Renal cortical epithelial cell (primary cell): ENCODE data around the gene LILRA5. TPM values are rescaled to one million over a fixed set of nuclear protein-coding genes. Genes with fewer than 3 reads are reported as not detected.
"Not testable (repeated sequence)": the region's sequence is repeated elsewhere in the genome, so short reads cannot be mapped to it uniquely, and the experiment has no call there.

Source experiments
- DNase-seq: peaks from one replicate; pipeline ENCODE4 v3.0.0-alpha.2; 2011; ENCODE audit warnings: low read depth
- total RNA-seq: library from RNA; depleted of rRNA; stranded (reverse); fragments of >200 nt; gene quantifications from 2 replicates; pipeline ENCODE4 v1.2.3, GENCODE V29; 2014

Gene LILRA5
- total RNA-seq, 1 donor from 2014 or later = not detected

DNA sequence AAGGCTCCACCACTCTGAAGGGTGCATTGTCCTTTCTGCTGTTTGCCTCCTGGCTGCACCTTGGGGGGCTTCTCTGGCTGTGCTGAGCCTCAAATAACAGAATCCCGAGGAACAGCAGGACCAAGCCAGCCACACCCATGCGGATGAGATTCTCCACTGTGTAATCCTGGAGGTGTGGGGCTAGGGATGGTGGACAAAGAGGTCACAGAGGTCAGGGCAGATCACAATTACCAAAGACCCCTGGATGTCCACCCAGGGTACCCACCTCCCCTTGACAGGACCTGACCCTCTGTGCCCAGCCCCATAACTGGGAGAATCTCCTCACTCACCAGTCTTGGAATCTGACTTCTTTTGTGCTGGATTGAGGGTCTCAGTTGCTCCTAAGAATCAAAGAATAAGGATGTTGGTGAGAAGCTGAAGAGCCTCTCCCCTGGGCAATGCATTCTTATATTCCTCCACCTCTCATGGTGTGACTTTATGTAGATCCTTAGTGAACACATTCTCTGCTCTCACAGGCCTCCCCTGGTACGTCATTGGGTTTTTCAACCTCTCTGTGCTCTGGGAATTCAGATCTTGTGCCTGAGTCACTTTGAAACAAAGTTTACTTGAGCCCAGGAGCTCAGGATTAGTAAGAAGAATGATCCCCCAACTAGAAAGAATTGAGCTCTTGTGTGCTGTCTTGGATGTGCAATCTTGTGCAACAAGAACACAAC, 20.8 kb upstream of the LILRA5 start:
- DNase-seq = no peak

DNA sequence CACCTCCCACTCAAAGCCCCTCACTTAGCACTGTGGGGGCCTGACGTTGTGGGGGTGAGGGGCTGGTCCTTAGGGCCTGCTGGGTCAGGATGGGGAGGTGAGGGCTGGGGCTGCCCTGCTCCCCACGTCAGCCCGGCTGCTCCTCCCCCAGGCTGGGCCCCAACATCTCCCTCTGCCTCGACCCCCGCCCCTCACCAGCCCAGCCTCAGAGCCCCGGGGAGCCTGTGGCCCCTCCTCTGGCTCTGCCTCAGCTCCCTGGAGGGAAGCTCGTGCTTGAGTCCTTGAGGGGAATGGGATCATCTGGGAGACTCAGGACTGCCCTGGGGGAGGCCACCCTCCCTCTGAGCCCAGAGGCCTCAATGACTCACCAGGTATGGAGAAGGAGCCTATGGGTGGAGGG, 19.2 kb upstream of the LILRA5 start:
- DNase-seq = no peak

DNA sequence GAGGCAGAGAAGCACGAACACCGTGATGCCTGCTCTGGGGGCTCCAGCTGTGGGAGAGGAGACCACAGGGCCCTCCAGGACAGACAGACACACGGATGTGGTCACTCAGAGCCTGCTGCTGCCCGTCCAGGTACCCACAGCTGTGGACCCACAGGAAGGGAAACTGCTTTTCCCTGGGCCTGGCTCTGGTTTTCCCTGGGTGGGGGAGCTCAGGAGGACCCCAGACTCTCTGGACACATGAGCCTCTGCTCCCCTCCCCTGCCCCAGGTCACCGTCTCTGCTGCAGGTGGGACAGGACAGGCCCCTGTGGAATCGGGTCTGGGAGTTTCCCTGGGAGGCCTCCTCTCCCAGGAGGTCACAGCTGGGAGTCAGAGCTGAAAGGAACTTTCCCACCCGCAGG, 18.7 kb upstream of the LILRA5 start:
- no peak for DNase-seq

DNA sequence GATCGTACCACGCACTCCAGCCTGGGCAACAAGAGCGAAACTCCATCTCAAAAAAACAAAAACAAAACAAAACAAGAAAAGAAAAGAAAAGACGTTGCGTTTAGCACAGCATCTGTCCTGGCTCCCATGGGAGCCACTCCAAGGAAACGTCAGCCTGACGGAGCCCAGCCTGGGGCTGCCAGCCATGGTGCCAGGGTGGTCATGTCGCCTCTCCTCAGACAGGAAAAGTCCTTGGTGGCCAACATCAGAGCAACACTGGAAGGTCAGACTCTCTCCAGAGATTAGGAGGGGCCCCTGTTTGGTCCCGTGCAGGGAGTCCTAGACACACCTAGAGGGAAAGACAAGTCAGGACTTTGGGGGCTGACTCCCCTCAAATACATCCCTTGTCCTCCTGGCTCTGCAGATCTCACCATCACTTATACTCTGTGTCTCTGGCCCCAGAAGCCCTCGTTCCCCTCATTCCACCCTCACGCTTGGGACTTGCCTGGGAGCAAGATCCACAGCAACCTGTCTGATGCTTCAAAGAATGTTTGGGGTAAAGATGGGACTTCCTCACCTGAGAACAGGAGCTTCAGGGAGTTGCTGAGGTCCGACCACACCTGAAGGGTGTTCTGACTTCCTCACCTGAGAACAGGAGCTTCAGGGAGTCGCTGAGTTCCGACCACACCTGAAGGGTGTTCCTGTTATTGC, 16.7 kb upstream of the LILRA5 start:
- no peak for DNase-seq

DNA sequence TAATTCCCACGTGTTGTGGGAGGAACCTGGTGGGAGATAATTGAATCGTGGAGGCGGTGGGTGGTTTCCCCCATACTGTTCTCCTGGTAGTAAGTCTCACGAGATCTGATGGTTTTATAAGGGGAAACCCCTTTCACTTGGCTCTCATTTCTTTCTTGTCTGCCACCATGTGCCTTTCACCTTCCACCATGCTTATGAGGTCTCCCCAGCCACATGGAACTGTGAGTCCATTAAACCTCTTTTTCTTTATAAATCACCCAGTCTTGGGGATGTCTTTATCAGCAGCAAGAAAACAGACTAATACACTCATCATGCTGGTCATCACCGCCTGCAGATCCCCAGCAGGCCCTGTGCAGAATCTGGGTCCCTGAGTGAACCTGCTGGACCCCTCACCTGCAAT, 15.8 kb upstream of the LILRA5 start:
- not testable (repeated sequence) for DNase-seq

DNA sequence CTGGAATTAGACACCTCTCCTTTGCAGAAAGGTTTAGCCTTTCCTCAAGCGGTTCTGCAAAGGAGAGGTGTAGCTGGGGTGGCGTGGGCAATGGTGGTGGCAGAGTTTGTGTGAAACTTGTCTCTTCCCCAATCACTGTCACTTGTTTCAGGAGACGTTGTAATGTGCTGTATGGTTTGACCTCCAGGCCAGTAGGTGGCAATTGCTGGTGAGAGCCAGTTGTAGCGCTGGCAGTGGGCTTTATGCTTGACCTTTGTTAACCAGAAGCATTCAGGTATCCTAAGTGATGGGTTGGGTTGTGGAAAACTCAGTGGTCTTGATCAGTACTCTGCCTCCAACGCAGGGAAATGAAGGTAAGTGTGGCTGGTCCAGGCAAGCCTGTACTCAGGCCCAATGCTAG, 12.7 kb upstream of the LILRA5 start:
- DNase-seq = no peak

DNA sequence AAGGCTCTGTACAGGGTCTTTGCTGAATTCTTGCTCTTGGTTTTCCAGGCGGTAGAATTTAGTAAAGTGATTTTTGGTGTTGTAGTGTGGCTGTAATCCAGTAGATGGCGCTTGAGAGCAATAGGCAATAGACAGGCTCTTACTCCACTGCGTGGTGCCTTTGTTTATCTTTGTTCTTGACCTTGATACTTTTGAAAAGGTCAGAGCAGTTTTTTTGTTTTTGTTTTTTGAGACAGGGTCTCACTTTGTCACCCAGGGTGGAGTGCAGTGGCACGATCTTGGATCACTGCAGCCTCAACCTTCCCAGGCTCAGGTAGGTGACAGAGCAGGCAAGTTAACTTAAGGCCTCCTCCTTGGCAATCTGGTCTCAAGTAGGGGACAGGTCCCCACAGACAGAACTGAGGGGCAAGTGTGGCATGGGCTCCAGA, 12.2 kb upstream of the LILRA5 start:
- peak; percentile 5 for DNase-seq

DNA sequence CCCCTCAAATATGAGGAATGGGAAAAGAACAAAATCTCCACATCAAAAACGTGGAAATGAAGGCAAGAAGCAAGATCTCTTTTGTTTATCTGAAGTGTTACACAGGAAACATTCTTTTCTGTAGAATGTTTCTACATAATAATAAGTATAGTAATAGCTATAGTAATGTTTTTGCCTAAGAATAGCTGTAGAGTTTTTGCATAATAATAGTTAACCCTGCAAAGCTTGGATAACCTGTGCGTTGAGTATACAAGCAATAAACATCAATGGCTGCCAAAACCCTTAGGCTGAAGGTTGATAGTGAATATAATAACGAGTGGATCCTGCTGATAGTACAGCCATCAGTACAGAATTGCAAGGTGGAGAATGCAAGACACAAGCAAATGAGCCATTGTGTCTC, 11.1 kb upstream of the LILRA5 start:
- DNase-seq = no peak

DNA sequence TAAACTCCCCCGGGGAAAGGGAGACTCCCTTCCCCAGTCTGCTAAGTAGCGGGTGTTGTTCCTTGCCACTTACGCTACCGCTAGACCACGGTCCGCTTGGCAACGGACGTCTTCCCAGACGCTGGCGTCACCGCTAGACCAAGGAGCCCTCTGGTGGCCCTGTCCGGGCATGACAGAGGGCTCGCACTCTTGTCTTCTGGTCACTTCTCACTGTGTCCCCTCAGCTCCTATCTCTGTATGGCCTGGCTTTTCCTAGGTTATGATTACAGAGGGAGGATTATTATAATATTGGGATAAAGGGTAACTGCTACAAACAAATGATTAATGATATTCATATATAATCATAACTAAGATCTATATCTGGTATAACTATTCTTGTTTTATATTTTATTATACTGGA, 10.0 kb upstream of the LILRA5 start:
- not testable (repeated sequence) for DNase-seq

DNA sequence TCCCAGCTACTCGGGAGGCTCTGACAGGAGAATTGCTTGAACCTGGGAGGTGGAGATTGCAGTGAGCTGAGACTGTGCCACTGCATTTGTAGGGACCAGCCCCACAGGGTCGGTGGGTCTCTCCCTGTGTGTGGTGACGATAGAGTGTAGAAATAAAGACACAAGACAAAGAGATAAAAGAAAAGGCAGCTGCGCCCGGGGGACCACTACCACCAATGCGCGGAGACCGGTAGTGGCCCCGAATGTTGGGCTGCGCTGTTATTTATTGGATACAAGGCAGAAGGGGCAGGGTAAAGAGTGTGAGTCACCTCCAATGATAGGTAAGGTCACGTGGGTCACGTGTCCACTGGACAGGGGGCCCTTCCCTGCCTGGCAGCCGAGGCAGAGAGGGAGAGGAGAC, 9.3 kb upstream of the LILRA5 start:
- DNase-seq = not testable (repeated sequence)

DNA sequence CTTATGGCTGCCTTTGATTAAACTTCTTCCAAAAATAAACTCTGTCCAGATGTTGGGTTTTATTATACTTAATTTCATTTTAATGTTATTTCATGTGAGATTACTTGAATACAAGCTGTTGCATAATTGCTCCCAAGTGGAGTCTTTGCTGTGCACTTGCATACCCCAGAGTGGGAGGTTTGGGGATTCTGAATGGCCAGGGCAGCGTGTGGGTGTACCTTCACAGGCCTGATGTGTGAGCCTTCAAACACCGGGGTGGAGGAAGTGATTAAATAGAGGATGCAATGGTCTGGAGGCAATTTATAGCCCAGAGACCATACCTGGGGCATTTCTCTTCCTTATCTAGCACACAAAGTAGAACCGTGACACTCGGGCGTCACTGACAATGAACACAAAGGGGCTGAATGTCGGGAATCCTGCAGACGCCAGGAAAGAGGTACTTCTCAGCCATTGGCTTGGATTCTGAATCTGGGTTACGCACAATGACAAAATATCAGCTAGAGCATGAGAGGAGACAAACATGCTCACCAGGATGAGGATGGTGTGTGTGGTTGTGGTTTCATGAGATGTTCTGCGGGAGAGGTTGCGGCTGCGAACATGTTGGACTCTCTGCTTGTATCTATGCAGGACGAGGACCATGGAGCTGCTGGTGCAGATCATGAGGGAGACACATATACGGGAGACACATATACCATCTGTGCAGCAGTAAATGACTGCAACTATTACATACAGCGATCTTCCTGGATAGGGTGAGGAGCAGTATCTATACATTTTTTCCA, 7.1 kb upstream of the LILRA5 start:
- DNase-seq = no peak

DNA sequence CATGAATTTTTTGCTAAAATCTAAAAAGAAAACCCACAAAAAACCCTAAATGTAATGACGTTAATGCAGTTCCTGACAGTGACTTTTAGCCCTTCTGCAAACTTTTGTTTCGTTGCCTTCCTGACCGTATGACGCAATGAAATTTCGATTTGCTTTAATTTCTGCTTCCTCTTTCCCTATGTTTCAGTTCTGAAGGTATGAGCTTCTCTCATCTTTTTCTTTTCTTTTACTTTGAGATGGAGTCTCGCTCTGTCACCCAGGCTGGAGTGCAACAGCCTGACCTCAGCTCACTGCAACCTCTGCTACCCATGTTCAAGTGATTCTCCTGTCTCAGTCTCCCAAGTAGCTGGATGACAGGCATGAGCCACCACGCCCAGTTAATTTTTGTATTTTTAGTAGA, 6.1 kb upstream of the LILRA5 start:
- DNase-seq = no peak

DNA sequence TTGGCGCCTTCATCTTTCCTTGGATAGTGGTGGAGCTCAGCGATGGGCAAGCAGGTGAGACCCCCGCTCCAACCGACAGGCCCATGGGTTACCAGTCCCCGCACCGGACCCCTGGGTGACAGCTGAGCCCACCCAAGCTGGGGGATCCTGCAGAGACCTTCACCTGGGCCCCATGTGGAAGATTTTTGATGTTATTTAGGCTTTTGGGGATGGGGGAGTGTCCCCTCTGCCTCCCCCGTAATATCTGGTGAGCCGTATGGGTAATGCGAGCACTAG, 4.9 kb upstream of the LILRA5 start:
- DNase-seq = no peak

DNA sequence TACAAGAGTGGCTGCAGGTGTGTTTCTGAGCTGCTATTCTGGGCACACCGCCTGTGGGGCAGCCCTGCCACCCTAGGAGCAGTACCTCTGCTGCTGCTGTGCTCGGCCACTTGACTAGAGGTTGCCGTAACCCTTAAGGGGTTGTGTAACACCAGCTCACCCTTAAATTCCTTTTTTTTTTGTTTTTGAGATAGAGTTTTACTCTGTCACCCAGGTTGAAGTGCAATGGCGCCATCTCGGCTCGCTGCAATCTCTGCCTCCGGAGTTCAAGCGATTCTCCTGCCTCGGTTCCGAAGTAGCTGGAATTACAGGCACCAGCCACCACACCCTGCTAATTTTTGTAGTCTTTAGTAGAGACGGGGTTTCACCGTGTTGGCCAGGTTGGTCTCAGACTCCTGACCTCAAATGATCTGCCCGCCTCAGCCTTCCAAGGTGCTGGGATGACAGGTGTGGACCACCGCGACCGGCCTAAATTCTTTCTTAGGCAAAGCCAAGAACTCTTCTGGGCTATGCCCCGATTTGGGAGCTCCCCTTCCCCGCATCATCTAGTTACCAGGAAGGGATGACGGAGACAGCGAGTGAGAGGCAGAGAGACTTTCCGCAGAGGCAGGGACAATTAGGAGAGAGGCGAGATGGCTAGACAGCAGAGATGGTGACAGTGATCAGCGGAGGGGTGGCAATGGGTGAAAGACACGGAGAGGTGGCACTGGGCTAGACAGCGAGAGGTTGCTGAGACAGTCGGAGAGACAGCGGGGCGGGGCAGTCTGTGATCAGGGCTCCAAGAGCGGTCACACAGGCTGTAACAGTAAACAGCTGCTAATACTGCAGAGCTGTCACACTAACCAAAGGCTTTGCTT, 4.4 kb upstream of the LILRA5 start:
- no peak for DNase-seq

DNA sequence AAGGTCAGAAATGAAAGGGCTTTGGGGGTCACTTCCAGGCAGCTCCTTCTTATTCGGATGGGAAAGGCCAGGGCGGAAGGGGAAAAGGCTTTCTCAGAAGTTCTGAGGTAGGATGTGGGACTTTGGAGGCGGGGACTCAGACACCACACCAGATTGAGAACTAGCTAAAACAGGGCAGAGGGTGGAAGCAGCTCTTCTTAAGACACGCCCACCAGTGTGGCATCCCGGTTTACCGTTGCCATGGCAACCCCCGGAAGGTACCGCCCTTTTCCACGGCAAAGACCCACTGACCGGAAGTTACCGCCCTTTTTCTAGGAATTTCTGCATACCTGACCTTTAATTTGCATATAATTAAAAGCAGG, 3.8 kb upstream of the LILRA5 start:
- DNase-seq = no peak

DNA sequence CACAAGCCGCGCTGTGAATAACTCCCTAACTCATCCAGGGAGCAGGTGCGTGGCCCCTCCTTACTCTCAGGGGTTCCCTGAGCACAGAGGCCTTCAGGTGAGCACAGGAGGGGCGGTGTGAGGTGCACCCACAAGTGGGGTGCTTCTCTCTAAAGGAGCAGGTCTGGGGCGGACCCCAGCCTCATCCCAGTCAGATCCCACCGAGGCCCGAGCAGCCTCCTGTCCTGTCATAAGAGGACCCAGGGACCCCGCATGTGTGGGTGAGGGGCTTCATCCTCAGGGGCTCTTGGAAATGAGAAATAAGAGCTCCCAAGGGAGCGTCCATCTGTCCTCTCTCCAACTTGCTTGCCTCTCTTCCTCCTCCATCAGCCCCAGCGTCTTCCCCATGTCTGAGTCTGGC, 3.0 kb upstream of the LILRA5 start:
- DNase-seq = no peak

DNA sequence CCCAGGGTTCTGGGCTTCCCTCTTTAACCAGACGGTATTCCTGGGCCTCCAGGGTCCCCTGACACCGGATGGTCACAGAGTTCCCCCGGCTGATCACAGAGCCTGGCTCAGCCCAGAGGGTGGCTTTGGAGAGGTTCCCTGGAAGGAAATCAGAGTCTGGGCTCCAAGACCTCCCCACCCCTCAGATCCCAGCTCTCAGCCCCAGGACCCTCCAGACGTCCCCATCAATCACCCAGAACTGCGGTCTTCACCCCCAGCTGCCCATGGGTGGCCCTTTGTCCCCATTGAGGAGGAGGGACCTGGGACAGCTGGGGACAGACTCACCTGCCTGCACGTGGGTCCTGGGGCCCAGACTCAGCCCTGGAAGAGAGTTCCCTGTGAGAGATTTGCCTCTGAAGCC, 955 bp downstream of the LILRA5 start:
- DNase-seq = no peak

DNA sequence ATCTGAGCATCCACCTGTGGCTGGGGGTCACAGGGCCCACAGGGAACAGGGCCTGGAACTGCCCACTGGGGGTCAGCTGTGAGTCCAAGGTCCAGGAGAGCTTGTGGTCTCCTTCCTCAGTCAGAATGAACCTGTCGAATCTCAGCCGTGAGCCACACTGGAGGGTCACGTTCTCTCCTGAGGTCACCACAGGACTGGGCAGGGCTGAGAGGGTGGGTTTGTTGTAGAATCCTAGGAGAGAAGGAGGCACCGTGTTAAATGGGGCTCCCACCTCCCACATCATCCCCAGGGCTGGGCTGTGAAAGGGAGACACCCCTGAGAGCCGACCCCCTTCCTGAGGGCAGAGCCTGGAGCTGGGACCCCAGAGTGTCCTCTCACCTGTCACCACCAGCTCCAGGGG, 1.5 kb downstream of the LILRA5 start:
- DNase-seq = no peak

DNA sequence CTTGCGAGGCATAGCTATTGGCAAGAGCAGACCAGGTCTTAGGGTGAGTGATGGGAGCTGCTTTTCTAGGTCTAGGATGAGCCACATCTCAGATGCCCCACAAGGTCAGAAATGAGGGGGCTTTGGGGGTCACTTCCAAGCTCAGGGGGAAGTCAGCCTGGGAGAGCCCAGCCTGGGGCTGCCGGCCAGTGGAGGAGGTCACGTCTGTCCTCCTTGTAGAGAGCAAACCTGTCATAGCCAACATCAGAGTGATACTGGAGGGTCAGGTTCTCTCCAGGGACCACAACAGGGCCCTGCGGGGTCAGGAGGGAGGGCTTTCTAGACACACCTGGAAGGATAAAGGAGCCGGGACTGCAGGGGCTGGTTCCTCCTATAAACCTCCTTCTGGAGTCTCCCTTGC, 2.4 kb downstream of the LILRA5 start:
- DNase-seq = no peak

DNA sequence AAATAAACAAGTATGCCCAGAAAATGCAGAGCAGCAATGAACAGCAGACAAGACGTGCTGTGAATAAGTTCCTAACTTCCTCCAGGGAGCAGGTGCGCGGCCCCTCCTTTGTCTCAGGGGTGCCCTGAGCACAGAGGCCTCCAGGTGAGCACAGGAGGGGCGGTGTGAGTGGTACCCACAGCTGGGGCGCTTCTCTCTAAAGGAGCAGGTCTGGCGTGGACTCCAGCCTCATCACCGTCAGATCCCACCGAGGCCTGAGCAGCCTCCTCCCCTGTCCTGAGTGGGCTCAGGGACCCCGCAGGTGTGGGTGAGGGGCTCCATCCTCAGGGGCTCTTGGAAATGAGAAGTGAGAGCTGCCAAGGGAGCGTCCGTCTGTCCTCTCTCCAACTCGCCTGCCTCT, 3.2 kb downstream of the LILRA5 start:
- DNase-seq = no peak

DNA sequence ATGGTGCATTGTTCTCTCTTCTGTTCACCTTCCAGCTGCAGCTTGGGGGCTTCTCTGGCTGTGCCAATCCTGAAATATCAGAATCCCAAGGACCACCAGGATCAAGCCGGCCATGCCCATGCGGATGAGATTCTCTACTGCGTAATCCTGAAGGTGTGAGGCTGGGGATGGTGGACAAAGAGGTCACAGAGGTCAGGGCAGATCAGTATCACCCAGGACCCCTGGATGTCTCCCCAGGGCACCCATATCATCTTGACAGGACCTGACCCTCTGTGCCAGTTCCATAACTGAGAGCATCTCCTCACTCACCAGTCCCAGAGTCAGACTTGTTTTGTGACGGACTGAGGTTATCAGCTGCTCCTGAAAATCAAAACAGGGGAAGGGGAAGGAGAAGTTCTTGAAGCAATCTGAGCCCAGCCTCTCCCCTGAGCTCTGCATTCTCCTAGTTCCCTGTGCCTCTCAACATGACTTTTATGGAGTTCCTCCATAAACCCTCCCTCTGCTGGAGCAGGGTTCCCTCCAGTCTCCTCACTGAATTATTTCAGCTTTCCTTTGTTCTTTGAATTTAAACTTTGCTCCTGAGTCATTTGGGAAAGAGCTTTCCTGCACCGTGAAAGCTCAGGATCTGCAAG, 5.5 kb downstream of the LILRA5 start:
- no peak for DNase-seq

DNA sequence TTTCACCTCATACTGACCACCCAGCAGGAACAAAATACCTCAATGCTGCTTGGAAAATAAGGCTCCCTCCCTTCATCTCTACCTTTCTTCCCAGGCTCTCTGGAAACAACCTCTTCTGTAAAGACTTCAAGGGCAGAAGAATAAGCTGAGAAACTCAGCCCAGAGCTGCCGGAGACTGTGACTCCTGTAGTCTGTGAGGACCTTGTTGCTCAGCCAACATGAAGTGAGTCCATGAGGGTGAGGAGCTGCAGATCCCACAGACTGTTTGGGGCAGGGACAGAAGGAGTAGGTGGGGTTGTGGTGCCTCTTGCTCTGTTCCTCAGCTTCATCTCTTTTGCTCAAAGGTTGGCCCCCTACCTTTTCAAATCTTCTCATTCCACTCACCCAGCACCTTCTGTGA, 7.8 kb downstream of the LILRA5 start:
- DNase-seq = no peak
